NCI-H69 (cell line): ENCODE results near the gene ARSJ.
A peak's percentile ranks its signal among the peaks of the same experiment; 100 is the strongest.
"Not testable (repeated sequence)": the region's sequence is repeated elsewhere in the genome, so short reads cannot be mapped to it uniquely, and the experiment has no call there.

Experiments used
- DNase-seq: peaks from one replicate; lab custom pipeline; 2025; lab: John Stamatoyannopoulos, UW

ARSJ gene

DNA sequence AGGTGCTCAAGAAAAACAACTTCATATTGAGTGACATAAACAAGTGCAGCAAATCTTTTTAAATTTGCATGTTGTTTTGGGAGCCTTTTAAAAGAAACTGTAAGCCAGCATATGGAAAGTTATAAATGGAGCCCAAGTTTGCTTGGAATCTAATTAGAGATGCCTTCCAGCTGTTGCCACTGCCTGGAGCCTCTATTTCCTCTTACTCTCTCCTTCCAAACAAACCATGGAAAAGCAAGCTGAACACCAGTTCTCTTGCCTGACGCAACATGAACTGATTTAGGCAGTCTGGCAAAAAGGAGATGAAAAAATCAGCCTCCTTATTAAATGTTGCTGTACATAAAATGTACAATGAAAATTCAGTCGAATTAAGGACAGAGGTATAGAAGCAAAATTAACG is 21.5 kb downstream of the ARSJ start:
- peak; percentile 54 for DNase-seq

DNA sequence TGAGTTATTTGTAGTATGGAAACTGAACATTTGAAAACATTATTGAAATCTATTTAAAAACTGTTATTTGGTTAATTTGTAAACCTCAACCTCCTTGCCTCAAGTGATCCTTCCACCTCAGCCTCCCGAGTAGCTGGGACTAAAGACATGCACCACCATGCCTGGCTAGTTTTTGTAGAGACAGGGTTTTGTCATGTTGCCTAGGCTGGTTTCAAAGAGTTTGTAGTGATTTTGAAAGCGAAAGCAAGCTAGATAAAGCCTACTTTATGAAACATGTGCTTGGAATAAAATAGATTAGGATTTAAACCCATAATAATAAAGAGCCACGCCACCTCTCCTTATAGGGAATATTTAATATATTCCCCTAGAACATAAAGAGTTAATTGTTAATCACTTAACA is 23.5 kb downstream of the ARSJ start:
- no peak for DNase-seq

GRCh38 chr4:113955411-113955810 is 24.0 kb downstream of the ARSJ start:
- DNase-seq: peak; percentile 83

DNA sequence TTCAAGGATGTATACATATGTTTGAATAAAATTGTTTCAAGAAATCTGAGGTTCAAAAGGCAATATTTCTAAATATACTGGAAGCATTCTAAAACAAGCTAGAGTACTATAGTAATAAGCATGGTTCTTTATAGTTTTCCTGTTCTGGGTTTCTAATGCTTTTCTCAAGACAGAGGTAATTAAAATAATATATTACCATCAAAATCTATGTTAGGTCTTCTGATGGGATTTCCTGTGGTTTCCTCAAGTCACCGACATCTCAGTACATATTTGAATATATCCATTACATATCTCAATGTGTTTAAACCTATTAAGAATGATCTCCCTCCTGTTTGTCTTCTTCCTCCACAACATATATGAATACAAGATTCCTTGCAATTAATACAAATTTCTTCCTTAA is 25.6 kb downstream of the ARSJ start:
- DNase-seq: no peak

DNA sequence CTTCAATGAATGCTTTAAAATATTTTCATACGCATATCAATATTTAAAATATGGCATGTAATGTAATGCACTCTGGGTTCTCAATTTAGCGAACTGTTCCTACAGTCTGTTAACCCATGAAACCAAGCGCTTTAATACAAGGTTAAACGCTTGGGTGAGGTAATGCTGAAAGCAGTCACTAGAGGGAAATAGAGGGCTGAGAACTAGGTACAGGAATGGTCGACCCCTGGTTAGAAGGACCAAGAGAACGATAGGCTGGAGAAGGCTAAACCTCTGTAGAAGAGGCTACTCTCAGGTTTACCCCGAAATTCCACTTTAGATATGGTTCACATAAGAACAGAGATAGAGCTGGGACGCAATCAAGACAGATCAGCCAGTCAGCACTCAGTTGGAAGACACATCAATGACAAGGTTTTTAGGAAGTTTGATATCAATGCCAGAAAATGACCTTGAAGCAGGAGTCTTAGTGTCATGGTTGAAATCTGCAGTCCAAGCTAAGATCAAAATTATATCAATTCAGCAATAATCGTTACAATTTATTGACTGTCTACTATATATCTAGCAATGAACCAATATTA is 26.9 kb downstream of the ARSJ start:
- peak; percentile 70 for DNase-seq

GRCh38 chr4:113951263-113951662 is 28.2 kb downstream of the ARSJ start:
- DNase-seq: no peak

DNA sequence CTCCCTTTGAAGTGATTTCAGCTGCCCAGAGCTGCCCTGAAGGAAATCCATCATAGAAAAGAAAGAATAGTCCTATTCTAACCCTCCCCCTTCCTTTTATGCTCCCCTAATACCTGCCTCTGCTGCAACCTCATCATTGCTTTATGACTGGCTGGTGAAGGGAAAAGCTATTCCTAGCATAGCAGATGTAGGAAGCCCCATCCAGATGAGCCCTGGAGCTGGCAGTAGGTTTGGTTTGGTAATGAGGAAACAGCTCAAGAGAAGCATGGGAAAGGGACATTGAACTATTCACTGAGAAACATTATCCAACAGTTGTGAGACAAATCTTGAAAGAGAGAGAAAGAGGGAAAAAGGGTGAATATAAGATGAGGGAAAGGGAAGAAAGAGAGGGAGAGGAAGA is 29.2 kb downstream of the ARSJ start:
- peak; percentile 57 for DNase-seq

DNA sequence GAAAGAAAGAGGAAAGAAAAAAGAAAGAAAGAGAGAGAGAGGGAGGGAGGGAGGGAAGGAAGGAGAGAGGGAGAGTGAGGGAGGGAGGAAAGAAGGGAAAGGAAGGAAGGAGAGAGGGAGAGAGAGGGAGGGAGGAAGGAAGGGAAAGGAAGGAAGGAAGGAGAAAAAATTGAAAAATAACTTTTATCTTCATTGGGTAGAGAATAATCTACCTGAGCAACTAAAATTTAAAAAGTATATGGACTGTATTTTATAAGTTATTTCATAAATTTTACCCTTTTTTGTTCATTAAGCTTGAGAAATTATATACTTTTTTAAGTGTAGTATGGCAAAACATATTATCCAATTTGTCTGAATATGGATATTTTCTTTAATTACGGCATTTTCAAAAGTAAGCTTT is 32.0 kb downstream of the ARSJ start:
- DNase-seq: no peak

DNA sequence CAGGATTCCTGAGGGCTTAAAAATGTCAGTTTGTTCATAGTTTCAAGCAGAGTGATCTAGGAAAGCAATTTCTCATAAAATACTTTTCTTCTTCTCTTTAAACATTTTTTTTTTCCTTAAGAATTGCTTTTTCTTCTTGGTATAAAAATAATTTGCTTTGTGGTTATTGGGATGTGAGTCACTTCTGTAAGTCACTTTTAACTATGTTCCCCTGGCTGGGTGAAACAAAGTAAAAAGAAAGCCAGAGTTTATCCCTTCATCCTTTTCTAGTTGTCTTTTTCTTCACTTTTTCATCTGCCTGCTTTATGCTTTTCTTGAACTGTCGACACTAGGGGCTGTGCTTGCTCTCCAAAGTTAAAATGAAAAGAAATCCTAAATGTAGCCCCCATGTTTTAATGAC is 33.5 kb downstream of the ARSJ start:
- no peak for DNase-seq

GRCh38 chr4:113943863-113944262 is 35.6 kb downstream of the ARSJ start:
- no peak for DNase-seq

DNA sequence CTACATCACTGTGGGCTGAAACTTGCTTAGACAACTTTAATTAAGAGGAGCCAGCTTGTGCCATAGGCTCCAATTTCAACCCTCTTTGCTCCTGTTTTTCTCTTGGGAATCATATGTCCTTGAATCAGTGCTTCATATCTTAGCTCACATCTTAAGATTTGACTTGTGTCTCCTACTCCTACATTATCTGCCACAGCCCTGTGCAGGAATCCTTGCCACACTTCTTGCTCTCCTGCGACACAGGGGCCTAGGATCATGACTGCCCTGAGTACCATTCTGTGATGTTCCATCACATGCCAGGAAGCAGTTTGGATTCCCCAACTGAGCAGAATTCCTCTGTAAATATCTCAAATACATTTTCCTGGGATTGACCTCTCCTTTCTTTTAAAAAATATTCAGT is 36.4 kb downstream of the ARSJ start:
- no peak for DNase-seq

DNA sequence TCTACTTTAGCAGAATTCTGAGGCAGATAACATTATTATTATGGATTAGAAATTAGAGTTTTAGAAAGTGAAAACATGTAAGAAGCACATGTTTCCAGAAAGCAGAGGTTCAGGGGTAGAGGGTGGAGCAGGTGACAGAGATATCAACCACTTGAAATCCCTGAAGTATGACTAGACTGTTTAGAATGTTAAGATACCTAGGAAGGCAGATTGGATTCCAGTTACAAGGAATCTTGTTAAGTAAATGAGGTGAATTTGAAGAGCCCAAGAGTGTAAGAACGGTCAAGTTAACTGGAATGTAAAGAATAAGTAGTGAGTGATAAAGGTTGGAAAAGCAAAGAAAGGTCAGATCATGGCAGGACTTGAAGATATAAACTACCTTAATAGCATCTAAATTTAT is 37.6 kb downstream of the ARSJ start:
- DNase-seq: no peak

GRCh38 chr4:113940103-113940502 is 39.3 kb downstream of the ARSJ start:
- not testable (repeated sequence) for DNase-seq

- no peak for DNase-seq
These were observed 44.3 kb downstream of the ARSJ start for GRCh38 chr4:113935190-113935589.

DNA sequence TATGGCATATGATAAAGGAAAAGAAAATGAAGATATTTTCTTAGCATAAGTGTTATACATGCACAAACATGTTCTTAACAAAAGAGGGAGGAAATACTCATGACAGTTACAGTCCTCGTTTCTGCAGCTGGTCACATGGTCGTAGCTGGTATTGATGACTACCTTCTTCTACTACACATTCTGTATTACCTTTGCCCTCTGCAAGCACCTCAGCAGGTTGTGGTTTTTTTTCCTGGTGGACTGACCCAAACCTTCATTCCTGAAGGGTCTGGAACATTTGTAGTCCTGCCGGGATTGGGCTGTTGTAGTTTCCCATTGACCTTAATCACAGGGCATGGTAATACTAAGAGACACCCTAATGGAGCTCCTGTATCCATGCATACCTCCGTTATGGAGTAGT is 54.7 kb downstream of the ARSJ start:
- not testable (repeated sequence) for DNase-seq

DNA sequence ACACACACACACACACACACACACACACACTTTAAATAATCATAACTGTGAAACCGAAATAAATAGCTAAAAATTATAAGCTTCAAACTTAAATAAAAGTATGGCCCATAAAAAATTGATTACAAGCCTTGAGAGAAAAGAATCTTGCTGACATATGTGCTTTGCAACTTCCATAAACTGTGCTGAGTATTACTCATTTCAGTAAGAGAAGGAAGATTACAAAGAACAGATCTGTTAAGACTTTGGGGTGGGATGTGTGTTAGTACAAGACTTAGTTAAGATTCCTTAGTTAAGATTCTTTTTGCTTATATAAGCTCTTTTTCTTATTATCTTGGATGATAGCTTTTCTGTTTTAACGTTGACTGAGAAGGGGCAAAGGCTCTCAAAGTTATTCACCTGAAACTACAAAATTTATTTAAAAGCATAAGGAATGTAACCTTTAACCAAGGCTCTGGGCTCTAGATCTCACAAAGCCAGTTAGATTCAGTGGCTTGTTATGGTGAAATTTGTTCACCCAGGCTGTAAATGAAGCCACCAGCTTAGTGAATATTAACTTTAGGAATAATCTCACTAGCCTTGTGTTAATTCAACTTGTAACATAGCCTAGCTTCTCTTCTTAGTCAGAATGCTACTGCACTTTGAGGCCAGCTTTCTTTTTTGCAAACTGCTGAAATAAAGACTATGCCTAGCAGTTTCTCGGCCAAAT is 58.2 kb downstream of the ARSJ start:
- DNase-seq: no peak

GRCh38 chr4:113919611-113920010 is 59.8 kb downstream of the ARSJ start:
- no peak for DNase-seq

DNA sequence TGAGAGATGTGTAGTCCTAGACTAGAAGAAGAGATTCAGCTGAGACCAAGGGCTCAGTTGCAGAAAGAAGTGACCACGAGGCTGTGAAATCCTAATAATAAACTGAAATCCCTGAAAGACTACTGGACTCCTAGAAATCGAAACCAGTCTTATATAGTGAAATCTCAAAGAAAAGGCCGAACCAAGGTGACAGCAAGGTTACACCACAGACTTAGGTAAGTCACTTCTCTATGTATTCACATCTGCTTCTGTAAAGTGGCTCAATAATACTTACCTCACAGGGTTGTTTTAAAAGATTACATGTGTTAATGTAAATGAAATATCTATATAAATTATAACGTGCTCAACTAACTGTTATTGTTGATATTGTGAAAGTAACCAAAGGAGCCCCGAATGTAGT is 60.3 kb downstream of the ARSJ start:
- DNase-seq: no peak

DNA sequence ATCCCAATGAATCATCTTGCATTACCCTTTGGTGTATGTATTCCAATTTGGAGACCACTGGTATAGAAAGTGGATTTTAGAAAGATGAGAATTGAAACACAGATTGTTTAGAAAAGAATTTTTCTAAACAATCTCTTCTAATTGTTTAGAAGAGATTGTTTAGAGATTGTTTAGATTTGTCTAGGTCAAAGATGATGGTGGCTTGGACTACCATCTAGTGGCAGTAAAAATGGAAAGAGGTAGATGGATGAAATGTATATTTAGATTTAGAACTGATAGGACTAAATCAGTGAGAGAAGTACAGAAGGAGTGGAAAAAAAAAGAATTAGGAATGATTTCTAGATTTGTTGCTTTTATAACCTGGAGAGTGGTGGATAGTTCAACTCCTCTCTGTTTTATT is 70.6 kb downstream of the ARSJ start:
- no peak for DNase-seq

DNA sequence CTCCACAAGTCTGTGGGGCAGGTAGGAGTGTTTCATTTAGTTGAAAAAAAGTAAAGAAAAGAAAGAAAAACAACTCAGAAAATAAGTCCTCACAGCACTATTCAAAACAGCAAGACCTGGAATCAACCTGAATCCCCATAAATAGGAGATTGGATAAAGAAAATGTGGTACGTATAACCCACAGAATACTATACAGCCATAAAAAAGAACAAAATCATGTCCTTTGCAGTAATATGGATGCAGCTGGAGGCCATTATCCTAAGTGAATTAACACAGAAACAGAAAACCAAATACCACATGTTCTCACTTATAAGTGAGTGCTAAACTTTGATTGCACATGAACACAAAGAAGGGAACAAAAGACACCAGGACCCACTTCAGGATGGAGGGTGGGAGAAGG is 71.9 kb downstream of the ARSJ start:
- no peak for DNase-seq

DNA sequence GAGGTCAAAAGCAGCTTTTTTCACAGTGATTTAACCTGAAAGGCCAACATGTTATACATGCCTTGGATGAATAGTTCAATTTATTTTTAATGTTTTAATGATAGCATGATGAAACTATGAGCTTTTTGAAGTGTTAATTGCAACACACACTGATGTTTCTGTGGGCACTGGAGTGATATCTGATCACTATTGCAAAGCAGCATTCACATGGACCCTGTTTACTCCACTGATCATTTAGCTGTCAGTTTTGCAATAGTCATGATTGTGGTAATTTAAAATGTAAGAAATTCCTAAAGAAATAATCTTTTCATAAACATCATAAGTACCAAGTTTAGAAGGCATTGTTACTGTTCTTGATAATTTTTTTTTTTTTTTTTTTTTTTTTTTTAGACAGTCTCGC is 74.1 kb downstream of the ARSJ start:
- no peak for DNase-seq

DNA sequence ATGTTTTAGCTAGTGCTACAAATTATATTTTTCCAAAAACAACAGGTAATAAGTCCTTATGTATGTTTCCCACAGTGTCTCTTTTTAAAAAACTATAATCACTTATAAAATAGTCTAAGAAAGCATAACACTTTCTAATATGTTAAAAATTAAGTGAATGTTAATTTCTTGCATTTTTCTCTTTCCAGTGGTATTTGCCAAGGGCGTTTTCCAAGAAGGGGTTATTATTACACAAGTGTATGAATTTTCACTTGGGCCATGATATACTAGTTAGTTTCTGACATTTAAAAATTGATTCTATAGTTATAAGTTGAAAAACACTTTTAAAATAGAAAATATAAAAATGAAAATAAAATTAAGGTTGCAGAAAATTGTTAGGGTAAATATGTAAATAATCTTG is 74.6 kb downstream of the ARSJ start:
- no peak for DNase-seq

DNA sequence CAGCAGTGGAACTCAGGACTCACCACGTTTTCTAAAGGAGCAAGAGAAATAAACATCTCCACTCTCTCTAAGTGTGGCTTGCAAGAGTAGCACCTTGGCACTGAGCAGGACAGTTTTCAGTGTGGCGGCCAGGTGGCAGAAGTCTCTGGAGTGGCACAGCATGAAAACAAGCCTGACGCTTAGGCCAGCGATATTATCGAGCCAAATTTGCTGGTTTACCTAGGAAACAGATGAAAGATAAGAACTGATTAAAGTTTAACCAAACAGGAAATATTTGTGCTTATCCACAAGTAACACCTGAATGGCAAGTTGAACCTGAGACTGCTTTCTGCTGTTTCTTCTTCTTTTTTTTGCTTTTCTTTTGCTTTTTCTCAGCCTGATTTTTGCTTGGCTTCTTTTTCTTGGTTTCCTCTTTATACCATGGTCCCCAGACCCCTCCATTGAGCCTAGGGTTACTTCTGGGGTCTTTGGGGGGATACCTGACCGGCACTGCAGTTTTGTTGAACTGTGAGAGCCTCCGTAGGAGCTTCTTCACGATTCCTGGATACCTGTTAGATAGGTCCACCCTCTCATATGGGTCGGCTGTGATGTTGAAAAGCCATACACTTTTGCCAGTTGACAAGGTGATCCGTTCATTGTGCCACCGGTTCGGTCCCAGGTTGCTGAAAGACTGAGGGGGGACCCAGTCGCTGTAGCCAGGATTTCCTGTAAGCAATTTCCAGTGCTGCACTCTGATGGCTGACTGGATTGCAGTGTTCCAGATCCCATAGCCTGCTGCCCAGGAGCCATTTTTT is 77.3 kb downstream of the ARSJ start:
- DNase-seq: no peak
